NCI-H1436 (cell line): ENCODE measurements around the gene NEURL3.
"Not testable (repeated sequence)": the region's sequence is repeated elsewhere in the genome, so short reads cannot be mapped to it uniquely, and the experiment has no call there.

Experiments used
- DNase-seq: peaks from one replicate; lab custom pipeline; 2025; lab: John Stamatoyannopoulos, UW

The NEURL3 gene

GRCh38 chr2:96506016-96506906 lies 1.1 kb upstream of the NEURL3 start:
- DNase-seq = no peak

DNA sequence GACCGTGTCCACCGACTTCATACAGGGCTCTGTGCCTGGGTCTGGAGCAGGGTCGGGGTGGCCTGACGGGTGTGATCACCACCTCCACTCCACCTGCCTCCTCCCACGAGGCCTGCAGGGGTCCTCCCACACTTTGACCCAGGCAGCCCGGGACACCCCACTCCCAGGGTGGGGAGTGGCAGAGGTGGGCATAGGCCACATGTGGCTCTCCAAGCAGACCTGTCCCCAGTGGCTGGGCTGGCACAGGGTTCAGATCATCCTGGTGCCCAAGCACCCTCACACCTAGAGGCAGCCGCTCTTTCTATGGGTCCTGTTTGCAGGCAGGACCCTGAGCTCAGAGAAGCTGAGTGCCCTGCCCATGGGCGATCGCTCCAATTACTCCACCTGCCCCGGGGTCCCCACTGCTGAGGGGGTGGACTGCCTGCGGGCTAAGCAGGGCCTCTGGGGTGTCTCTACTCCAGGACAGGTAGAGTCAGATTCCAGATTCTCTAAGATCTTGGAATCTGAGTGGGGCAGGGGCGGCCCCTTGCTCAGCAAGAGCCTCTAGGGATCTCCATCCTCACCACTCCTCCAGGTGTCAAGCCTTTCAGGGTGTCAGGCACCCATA lies 1.4 kb downstream of the NEURL3 start:
- no peak for DNase-seq

GRCh38 chr2:96502891-96503636 lies 2.1 kb downstream of the NEURL3 start:
- no peak for DNase-seq

DNA sequence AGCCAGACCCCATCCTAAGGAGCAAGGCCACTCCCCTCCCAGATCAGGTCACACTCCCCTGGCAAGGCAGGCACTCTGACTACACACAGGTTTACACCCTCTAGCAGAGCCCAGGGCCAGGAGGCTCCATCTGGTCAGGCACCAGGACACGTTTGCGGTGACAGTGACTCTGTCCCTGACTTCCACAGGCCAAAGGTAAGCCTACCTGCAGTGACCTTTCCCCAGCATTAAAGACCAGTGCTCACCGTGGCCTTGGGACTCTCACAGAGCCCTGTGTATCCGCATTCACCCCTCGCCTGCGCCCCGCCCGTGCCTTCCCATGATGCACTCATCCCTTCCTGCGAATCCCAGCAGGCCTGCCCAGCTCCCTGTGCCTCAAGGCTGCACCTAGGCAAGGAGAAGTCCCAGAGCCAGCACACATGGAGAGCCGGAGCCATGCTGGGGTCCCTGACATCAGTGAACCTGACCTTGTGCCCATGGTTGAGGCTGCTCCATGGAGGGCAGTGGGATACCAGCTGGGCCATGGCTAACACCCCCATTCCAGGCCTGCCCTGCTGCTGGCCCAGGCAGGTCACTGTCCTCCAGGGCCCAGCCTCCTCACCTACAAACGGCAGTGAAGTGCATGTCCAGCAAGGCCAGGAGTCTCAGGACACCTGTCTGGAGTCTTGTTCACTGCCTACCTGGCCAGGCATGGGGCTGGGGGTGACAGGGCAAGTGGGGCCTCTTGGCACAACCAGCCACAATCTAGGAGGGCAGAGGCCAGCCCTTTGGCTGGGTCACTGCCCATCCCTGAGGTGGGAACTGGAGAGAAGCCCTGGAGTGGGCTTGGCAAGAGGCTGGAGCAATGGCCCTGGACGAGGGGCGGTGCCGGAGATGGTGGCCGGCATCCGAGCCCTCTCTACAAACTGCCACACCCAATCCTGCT lies 3.0 kb downstream of the NEURL3 start:
- no peak for DNase-seq

DNA sequence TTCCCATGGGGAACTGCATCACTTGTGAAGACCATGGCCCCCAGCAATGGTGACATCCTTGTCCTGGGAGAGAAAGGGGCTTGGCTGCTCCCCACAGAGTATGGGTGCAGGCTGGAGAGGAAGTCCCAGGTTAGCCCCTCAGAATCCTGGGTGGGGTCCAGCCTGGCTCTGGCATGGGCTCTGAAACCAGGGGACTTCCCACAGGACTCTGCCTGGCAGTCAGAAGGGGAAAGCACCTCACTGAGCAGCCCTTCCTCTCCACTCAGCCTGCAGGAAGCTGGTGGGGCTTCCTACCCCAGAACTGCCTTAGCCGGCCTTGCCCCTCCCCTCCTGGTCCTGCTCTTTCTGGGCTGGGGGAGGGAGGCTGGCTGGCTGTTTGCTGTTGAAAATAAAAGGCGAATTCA lies 3.7 kb downstream of the NEURL3 start:
- DNase-seq = no peak

DNA sequence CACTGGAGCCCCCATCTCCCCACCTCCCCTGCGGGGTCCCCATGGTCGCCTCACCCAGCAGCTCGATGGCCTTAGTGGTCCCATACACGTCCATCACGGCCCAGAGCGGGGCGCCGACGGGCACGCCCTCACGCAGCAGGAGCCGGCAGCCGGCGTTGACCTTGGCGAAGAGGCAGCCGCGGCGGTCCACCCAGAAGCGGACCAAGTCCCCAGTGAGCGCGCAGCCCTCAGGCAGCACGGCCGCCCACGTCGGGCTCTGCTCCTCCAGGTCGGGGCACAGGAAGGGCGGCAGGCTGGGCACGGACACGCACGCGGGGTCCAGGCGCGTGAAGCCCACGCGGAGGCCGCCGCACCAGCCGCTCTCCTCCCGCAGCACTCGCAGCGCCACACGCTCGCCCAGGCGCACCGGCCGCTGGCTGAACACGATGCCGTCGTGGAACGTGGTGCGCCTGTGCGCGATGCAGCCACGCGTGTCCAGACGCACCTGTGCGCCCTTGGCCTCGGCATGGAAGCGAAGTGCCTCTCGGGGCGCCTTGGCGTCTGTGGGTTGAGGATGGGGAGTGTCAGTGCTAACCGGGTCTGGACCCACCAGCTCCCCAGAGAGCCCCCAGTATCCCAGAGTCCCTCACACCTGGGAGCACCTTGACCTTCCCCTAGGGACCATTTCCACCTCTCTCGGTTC lies 4.6 kb downstream of the NEURL3 start:
- DNase-seq = no peak

- no peak for DNase-seq
Observed at GRCh38 chr2:96499061-96499960, 5.8 kb downstream of the NEURL3 start.

DNA sequence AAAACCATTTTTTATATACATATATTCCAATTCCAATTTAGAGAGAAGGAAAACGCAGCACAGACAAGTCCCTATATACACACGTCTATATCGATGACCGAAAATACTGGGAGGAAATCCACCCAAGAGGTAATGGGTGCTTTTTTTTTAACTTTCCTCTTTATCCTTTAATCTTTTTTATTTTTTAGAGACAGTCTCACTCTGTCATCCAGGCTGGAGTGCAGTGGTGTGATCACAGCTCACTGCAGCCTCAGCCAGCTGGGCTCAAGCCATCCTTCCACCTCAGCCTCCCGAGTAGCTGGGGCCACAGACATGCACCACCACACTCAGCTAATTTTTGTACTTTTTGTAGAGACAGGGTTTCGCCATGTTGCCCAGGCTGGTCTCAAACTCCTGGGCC lies 6.5 kb downstream of the NEURL3 start:
- not testable (repeated sequence) for DNase-seq

DNA sequence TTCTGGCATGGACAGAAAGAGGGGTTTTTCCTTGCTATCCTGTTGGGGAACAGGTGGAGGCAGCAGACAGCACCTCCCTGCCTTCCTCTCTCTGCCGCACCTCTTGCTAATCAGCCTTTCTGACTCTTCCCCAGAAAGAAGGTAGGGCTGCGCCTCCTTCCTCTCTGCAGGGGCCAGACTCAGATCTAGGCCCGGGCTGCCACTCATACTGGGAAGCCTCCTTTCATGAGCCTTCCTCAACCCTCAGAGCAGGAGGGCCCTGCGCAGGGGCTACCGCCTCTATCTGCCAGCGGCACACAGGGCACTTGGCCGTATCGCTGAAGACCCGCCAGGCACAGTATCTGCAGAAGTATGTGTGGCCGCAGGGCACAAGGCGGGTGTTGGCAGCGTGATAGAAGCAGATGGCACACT lies 7.1 kb downstream of the NEURL3 start:
- no peak for DNase-seq

DNA sequence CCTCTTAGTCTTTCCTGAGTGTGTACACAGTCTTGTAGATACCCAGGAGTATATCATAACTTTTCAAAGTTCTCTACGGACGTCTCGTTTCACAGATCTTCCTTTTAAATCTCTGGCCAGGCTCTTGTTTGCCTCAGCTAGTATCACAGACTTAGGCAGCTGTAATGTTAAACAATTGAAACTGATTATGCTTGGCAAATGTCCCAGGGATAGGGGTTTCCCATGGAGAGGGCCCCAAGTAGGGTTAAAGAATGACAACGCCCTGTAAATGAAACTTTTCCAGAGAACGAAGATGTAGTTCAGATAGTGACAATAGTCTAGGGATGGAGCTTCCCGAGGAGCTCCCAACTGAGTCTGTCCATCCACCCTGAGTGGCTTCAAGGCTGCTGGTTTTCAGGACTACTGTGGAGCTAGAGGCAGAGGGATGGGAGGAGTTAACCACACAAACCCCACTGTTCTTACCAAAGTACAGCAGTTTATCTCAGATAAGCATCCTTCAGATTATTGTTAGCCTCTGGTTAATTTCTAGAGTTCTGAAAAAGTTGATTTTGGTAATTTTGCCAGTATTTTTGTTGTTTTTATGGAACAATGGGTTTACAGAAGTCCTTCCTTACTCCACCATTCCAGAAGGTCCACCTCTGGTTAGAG lies 9.1 kb downstream of the NEURL3 start:
- DNase-seq = no peak

GRCh38 chr2:96494188-96494587 lies 11.0 kb downstream of the NEURL3 start:
- no peak for DNase-seq

DNA sequence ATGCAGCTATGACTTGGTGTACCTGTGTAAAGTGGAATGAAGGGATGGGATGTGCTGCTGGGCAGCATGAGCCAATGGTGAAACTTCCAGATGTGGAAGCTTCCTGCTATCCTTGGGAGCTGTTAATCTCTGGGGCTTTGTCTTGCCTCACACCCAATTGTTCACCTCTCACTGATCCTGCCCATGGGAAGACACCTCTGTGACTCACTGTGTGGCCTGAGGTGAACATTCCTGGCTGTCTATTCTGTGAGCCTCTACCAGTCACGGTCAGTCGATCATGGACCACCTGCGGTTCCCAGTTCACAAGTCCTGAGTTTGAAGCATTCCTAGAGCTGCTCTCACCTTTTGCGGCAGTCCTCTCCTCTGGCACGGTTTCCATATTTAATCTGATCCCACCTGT lies 12.1 kb downstream of the NEURL3 start:
- DNase-seq = no peak

GRCh38 chr2:96491860-96492497 lies 13.2 kb downstream of the NEURL3 start:
- DNase-seq = no peak

- no peak for DNase-seq
Observed at GRCh38 chr2:96489663-96490062, 15.5 kb downstream of the NEURL3 start.

GRCh38 chr2:96489261-96489660 lies 15.9 kb downstream of the NEURL3 start:
- DNase-seq = no peak

- DNase-seq = no peak
Observed at GRCh38 chr2:96486696-96487095, 18.5 kb downstream of the NEURL3 start.

DNA sequence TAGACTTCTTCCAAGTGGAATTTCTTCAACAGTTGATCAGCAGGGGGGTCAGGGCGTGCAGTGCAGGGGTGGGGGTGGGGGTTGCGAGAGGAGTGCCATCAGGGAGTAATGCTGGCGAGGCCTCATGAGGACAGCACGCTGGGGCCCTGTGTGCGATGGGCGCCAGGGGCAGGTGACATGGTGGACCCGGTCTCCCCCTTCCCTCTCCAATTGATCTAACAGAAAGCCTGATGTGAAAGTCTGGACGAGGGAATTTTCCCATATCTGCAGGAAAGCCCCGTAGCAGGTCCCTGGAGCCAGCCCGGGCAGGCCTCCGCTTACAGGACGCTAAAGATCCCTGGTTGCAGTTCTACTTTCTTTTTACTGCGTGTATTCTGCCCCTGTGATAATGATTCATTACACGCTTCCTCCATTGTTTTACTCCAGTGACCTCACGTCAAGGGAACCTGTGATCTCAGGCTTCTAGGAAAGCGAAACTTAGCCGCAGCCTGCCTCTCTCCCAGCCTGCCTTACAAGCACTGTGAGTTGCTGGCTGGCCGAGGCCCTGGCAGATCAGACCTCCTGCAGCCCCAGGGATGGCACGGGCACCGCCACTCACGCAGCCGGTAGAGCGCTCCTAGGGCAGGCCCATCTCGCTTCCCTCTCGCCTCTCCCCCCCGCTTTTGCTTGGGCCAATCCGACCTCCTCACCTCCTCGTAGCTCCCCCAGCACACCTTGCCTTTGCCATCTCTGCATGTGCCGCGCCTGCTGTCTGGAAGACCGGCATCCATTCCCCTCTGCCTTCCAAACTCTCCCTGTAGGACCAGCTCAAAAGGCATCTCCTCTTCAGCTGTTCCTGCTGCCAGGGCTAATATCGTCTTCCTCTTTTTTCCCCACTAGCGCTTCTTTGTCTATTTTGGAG lies 19.2 kb downstream of the NEURL3 start:
- DNase-seq = peak; percentile 4

- no peak for DNase-seq
Observed at GRCh38 chr2:96485350-96485749, 19.8 kb downstream of the NEURL3 start.
